Activated CD4-positive, alpha-beta T cell treated with anti-CD3 and anti-CD28 coated beads, Interleukin-2, amount 50 U/mL, for 48 hours (primary cell): Measurements from ENCODE around the gene TGFB1.
"Not testable (repeated sequence)": the region's sequence is repeated elsewhere in the genome, so short reads cannot be mapped to it uniquely, and the experiment has no call there.

Experiments used
- DNase-seq, 2 experiments: peaks; one replicate each; pipeline ENCODE4 v3.0.0-alpha.2; 2020

TGFB1 gene

DNA sequence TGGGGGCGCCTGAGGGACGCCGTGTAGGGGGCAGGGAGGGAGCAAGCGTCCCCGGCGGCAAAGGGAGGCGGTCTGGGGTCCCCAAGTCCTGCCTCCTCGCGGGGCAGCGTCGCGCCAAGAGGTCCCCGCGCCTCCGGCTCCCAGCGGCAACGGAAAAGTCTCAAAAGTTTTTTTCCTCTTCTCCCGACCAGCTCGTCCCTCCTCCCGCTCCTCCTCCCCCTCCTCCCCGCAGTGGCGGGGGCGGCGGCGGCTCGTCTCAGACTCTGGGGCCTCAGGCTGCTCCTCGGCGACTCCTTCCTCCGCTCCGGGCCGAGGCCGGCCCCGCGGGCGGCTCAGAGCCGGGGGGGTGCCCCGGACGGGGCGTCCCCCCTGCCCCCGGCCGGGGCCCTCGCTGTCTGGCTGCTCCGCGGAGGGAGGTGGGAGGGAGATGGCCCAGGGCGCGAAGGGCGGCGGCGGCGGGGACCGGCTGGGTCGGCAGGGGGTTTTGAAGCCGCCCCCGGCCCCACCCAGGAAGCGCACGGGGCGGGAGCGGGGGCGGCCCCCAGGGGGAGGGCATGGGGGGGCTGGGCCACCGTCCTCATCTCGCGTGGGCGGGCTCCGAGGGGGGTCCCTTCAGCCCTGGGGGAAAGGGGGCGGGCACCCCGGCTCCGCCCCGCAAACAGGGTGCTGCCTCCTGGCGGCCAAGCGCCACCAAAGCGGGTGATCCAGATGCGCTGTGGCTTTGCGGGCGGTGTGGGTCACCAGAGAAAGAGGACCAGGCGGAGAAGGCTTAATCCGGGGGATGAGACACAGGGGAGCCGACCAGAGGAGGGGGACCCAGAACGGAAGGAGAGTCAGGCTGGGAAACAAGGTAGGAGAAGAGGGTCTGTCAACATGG lies at the start of gene TGFB1:
TSS of gene TGFB1 (minus strand) at position 457 of the 877 bp plus-strand sequence. CDS start 878 bp downstream, outside the sequence.
- peak; percentile 90 to 92 for DNase-seq

DNA sequence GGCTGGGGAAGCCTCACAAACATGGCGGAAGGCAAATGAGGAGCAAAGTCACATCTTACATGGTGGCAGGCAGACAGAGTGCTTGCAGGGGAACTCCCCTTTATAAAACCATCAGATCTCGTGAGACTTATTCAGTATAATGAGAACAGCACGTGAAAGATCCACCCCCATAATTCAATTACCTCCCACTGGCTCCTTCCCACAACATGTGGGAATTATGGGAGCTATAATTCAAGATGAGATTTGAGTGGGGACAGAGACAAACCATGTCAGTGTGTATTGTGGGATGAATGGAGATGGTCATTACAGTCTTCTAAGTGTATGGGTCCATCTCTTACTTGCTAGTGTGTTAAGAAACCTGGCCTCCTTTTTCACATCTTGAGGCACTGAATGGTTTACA lies 48.3 kb upstream of the TGFB1 start:
- no peak for DNase-seq

DNA sequence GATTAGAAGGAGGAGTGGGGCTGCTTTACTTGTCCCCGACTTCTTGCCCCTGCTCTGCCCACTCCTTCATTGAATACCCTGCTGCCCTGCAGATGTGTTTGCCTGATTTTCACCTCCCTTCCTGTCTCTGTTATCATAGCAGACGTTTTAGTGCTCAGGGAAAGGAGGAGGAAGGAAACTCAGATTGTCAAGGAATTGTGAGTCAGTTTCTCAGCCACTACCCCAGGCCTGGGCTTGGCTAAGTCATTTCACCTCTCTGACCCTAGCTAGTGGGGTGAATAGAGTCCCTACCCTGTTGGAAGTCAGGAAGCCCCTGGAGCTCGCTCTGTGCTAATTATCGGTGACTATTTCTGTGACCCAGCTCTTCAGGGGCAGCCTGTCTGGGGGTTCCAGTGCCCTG lies 47.8 kb upstream of the TGFB1 start:
- DNase-seq = no peak

DNA sequence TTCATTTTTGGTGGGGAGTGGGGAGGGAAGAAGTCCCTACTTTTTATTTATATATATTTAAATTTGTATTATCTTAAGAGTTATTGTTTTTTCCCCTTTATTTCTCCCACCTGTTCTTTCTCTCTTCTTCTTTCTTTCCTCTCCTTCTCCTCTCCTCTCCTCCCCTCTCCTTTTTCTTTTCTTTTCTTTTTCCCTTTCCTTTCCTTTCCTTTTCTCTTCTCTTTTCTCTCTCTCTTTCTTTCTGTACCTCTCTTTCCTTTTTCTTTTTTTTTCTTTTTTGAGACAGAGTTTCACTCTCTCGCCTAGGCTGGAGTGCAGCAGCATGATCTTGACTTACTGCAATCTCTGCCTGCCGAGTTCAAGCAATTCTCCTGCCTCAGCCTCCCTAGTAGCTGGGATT lies 45.8 kb upstream of the TGFB1 start:
- no peak for DNase-seq

DNA sequence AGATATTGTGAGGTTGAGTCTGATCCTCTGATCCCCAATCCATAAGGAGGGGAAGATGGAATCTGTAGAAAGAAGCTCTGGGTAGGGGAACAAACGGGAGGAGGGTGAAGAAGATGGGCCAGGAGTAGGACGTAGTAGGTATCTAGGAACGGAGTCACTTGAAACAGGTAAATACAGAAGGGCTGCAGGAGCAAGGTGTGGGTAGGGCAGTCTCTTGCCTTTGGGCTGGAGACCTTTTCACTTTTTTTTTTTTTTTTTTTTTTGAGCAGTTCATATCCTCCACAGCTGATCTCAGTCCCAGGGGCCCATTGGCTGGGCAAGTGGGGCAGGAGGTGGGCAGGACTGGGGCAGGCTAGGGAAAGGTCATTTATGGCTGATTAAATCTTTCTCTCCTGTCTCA lies 45.4 kb upstream of the TGFB1 start:
- DNase-seq = no peak

DNA sequence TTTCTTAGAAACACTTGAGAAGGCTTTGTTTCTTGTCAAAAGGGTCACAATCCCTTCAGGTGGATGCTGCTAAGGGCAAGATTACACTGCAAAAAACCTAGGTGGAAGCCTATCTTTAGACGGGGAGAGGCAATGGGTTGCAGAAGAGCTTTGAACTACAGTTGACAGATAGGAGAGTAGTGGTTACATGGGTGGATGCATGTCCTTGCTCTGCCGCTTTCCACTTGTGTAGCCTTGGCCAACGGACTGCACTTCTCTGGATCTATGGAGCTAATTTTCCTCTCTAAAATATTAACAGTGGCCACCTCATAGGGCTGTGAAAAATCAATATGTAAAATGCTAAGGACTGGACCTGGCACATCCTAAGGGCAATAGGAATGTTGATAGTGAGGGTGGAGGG lies 44.9 kb upstream of the TGFB1 start:
- DNase-seq = no peak

DNA sequence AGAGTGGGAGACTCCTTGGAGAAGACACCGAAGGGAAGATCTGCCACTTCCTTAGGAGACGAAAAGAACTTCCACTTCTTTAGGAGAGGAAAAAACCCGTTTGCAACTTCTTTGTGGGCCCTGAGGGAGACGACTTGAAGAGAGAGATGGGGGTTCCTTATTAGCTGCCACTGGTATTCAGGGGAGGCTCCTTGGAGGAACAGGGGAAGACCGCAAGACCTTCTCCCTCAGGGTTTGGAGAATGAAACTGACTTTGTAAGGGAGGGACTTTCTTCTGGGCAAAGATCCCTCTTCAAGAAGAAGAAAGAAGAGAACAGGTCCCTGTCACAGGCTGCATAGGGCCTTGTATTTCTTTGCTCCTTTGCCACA lies 44.3 kb upstream of the TGFB1 start:
- DNase-seq = no peak

DNA sequence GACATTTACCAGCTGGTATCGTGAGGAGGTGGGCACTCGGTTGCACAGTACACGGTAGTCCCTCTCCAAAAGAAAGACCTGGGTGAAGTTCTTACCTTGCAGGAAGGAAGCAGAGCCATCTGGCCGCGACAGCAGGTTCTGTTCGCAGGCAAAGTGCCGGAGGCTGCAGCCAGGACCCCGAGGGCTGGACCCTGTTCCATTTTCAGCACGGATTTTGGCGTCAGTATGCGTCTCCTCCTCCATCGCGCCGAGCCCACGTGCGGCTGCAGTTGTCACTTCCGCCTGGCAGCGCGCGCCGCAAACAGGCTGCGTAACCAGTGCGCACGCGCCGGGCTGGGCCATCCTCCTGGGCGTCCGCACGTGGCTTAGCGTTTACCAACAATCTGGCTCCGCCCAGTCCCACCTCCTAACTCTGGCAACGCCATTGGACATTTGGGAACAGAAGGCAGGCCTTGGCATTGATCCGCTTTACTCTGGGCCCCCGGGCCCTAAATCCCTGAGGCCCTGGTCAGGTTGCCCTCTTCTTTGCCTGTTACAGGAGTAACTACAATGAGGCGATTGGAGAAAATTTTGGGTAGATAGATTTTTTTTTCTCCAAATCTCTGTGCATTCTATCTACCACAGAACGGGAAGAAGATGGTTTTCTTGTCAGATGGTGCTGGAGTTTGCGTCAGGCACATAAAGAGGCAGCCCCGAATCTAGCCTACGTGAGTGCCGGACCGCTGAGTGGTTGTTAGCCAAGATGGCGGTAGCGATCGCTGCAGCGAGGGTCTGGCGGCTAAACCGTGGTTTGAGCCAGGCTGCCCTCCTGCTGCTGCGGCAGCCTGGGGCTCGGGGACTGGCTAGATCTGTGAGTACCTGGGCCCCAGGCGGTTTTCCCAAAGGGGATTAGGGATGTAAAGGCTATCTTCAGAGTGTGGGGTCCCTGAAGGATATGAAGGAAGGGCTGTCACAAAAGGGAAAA lies 43.6 kb upstream of the TGFB1 start, which contains the start of the genes BCKDHA and EXOSC5:
TSS of gene BCKDHA (plus strand) at position 733 of the 964 bp plus-strand sequence. CDS start at position 743, 10 bp downstream.
TSS of gene EXOSC5 (minus strand) at position 274 of the 964 bp plus-strand sequence. CDS start at position 243, 31 bp downstream.
- peak; percentile 99 for DNase-seq

DNA sequence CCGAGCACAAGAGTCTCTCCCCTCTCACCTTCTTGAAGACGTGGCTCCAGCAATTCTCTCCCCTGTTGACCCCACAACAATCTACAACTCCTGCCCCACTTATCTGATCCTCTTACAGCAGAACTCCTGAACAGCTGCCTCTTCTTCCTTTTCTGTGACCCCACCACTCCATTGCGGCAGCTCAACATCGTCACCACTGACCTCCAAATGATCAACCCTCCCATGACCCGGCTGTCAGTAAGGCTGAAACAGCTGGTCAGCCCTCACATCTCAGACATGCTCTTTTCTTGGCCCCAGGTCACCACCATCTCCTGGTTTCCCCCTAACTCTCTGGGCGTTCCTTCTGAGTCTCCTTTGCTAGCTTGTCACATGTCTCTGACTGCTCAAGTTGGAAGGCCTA lies 41.6 kb upstream of the TGFB1 start:
- no peak for DNase-seq

DNA sequence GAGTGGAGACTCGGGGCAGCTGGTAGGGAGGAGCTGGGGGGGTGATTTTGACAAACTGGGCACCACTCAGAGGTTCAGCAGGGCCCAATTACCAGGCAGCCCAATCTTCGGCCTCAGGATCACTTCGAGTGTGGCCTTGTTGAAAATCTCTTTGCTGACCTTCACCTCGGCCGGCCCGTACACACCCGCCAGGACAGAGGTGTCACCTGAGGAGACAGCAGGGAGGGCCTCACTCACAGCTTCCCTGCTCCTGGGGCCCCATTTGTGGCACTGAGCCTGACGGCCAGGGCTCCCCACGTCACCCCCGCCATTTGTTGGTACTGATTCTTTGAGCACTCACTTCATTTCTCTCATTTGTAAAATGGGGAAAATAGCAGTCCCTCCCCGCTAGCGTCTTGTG lies 39.1 kb upstream of the TGFB1 start:
- no peak for DNase-seq

DNA sequence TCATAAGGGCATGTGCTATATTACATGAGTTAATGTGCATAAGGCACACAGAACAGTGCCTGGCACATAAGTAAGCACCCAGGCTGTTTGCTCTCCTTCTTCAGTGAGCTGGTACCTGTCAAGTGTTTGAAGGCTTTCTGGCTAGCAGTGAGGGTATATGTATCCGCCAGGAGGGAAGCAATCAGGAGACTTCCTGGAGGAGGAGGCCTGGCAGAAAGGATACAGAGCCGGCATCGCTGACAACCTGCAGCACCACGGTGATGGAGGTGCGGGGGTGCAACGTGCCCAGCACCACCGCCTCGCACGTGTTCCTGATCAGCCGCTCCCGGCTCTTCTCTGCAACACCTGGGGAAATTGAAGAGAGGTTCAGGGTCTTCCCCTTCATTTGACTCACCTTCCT lies 37.9 kb upstream of the TGFB1 start:
- DNase-seq = no peak

DNA sequence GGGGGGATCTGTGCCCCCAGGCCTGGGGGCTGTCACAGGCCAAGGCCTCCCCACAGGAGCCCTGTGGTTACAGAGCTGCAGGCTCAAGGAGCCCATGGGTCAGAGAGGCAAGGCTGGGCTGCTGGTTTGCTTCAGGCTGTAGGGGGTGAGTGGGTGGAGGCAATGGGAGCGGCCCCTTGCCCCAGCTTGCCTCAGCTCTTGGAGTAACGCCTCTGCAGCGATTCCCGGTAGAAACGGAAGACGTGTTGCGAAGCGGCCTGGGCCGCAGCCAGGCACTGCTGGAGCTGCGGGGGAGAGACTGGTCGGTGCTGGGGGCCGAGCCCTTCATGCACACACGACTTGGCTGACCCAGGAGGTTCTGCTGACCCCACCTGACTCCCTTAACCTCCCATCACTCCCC lies 32.7 kb upstream of the TGFB1 start:
- no peak for DNase-seq

DNA sequence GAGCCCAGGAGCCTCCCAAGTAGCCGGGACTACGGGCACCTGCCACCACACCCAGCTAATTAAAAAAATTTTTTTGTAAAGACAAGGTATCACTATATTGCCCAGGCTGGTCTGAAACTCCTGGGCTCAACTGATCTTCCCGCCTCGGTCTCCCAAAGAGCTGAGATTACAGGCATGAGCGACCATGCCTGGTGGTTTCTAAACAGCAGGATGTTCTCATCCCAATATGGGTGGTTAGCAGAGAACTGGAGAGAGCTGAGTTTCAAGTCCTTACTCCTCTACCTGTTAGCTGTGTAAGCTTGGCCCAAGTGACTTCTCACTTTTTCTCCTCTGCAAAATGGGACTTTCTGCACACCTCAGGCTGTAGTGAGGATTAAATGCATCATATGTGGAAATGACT lies 30.6 kb upstream of the TGFB1 start:
- DNase-seq = no peak

DNA sequence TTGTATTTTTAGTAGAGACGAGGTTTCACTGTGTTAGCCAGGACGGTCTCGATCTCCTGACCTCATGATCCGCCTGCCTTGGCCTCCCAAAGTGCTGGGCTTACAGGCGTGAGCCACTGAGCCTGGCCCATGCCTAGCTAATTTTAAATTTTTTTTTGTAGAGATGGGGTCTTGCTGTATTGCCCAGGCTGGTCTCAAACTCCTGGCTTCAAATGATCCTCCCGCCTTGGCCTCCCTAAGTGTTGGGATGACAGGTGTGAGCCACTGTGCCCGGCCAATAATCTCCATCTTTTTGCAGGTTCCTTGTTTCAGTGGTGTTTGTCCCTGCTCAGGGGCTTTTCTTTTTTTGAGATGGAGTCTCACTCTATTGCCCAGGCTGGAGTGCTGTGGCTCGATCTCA lies 27.8 kb upstream of the TGFB1 start:
- not testable (repeated sequence) for DNase-seq

DNA sequence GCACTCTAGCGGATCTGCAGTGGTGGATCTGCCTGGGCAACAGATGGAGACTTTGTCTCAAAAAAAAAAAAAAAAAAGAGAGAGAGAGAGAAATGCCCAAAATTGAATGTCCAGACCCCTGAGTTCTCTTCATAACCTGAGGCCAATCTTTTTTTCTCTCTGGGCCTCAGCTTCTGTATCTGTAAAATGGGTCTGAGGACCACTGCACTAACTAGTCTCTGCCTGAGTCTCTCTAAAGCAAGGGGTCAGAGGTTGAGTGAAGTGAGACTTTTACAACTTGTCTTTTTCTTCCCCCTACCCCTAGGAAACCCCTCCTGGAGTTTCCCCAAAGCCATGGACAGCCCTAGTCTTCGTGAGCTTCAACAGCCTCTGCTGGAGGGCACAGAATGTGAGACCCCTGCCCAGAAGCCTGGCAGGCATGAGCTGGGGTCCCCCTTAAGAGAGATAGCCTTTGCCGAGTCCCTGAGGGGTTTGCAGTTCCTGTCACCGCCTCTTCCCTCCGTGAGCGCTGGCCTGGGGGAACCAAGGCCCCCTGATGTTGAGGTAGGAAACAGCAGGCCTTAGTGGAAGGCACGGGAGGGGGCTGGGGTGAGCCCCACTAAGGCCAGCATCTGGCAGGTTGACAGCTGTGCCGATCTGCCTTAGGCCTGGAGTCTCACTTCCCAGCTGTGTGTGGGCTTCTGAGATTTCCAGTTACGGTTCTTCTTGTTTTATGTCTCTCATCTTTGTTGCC lies 24.4 kb upstream of the TGFB1 start:
- no peak for DNase-seq

DNA sequence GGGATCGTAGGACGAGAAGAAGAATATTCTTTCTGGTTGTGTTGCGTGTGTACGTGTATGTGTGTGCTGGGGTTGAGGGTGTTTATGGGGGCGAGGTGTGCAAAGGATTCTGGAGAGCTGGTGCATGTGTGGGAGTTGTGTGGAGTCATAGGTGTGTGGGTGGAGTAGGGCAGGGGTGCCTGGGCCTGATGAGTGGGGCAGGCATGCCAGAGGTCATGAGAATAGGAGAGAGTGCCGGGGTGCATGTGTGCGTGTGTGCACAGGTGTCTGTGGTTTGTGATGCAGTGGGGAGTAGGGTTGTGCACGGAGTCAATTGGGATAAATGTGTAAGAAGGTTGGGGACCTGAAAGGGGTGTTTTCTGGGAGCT lies 23.3 kb upstream of the TGFB1 start:
- DNase-seq = no peak

DNA sequence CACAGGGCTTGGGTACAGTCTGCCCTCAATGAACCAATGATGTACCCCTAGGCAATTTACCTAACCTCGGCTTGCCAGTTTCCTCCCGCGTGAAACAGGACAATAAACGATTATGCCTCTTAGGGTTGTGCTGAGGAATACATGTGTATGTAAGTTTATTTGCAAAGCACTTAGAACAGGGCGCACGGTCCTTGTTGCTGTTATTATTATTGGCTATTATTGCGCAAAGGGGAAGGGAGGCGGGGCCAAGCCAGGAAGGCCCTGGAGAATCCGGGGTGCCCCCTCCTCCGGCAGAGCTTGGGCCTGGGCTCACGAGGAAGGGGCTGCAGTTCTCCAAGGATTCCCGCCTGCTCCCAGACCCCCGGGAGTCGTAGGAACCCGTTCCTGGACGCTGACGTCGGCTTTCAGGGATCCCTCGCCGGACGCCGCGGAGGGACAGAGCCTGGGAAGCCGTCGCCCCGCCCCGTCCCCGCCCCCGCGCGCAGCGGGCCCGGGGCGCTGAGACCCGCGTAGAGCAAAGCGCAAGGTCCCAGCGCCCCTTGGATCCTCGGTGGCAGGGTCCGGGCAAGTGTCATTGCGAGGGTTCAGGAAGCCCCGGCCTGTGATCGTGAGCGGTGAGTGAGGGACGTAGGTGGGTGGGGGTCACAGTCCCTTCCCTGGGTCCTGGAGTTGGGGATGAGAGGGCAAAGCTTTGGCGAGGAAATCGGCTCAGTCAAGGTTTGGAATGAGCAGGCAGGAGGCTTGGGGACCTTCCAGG lies 22.7 kb upstream of the TGFB1 start, which contains the start of gene TMEM91:
TSS of gene TMEM91 (plus strand) at position 293 of the 757 bp plus-strand sequence. CDS start 1,777 bp downstream, outside the sequence.
- peak in 1 of 2 experiments; percentile 32 for DNase-seq

DNA sequence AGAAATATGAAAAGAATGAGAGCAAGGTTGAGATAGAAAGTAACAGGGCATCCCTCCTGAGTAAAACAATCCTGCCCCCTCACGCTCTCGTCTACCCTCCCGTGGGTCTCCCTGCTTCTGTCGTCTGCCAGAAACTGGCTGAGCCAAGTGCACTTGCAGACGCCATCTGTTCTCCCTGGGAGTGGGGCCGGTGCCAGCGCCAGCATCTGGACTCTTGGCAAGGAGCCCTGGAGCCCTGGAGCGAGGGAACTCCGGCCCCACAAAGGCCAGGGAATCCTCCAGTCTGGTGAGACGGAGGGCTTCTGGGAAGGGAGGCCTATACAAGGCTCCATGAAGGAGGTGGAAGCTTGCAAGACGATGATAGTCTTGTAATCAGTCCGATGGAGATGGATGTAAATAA lies 20.3 kb upstream of the TGFB1 start:
- no peak for DNase-seq

DNA sequence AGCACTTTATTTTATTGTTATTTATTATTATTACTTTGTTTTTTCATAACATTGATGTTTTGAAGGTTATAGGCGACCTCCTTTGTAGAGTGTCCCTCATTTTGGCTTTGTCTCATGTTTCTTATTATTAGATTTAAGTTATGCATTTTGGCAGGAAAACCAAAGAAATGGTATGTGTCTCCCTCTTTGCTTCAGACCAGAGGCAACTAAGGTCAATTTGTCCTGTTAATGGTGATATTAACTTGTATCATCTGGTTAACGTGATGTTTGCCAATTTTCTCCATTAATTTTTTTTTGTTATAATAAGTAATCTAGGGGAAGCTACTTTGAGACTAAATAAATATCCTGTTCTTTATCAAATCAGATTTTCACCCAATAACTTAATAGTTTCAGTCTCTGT lies 18.8 kb upstream of the TGFB1 start:
- no peak for DNase-seq

DNA sequence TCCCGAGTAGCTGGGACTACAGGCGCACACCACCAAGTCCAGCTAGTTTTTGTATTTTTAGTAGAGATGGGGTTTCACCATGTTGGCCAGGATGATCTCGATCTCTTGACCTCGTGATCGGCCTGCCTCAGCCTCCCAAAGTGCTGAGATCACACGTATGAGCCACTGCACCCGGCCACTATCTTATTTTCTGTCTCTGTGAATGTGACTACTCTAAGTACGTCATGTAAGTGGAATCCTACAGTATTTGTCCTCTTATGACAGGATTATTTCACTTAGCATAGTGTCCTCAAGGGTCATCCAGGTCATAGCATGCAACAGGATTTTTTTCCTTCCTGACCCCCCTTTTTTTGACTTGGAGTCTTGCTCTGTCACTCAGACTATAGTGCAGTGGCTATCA lies 17.8 kb upstream of the TGFB1 start:
- DNase-seq = no peak

DNA sequence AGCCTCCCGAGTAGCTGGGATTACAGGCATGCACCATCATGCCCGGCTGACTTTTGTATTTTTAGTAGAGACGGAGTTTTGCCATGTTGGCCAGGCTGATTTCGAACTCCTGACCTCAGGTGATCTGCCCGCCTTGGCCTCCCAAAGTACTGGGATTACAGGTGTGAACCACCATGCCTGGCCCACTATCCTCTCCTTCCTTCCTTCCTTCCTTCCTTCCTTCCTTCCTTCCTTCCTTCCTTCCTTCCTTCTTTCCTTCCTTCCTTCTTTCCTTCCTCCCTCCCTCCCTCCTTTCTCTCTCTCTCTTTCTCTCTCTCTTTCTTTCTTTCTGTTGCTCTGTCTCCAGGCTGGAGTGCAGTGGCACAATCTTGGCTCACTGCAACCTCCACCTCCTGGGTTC lies 17.4 kb upstream of the TGFB1 start:
- not testable (repeated sequence) for DNase-seq

DNA sequence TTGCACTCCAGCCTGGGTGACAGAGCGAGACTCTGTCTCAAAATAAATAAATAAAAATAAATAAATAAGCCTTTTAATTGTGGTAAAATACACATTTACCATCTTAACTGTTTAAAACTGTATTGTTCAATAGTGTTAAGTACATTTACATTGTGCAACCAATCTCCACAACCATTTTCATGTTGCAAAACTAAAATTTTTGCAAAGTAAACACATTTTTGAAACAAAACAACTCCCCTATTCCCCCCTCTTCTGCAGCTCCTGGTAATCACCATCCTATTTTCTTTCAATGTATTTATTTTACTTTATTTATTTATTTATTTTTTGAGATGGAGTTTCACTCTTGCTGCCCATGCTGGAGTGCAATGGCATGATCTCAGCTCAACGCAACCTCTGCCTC lies 16.0 kb upstream of the TGFB1 start:
- no peak for DNase-seq
